Activated CD4-positive, alpha-beta T cell treated with anti-CD3 and anti-CD28 coated beads, Interleukin-10, Interleukin-2, amounts not matched to agents 100 ng/mL and 50 ng/mL, durations not matched to agents 16 hours and 8 hours (primary cell): ENCODE measurements around the gene UBA5.
A peak's percentile ranks its signal among the peaks of the same experiment; 100 is the strongest.

Experiments used
- DNase-seq: peaks from one replicate; pipeline ENCODE4 v3.0.0-alpha.2; 2020

The UBA5 gene

GRCh38 chr3:132654721-132655120 is 5.4 kb upstream of the UBA5 start:
- no peak for DNase-seq

- no peak for DNase-seq
These were observed 4.7 kb upstream of the UBA5 start for GRCh38 chr3:132655471-132655870.

- DNase-seq, result no peak
These were observed 2.0 kb upstream of the UBA5 start for GRCh38 chr3:132657869-132658747.

GRCh38 chr3:132659000-132659364 is 1.1 kb upstream of the UBA5 start:
- no peak for DNase-seq

- peak; percentile 50 for DNase-seq
These were observed 621 bp upstream of the UBA5 start, which contains the start of gene ACAD11 for GRCh38 chr3:132659365-132660051. TSS of gene ACAD11 (minus strand) at chr3:132659809. CDS start at chr3:132659751, 58 bp downstream.

- no peak for DNase-seq
These were observed 612 bp downstream of the UBA5 start for GRCh38 chr3:132660811-132661070.

- peak; percentile 5 for DNase-seq
These were observed 972 bp downstream of the UBA5 start for GRCh38 chr3:132661101-132661500.

GRCh38 chr3:132662212-132662611 is 2.1 kb downstream of the UBA5 start:
- DNase-seq, result no peak

- DNase-seq, result no peak
These were observed 5.2 kb downstream of the UBA5 start for GRCh38 chr3:132665230-132665745.

- DNase-seq, result no peak
These were observed 9.2 kb downstream of the UBA5 start for GRCh38 chr3:132669256-132669777.

GRCh38 chr3:132675408-132675807 is 15.3 kb downstream of the UBA5 start:
- DNase-seq, result no peak

- no peak for DNase-seq
These were observed 19.8 kb downstream of the UBA5 start for GRCh38 chr3:132679911-132680310.

GRCh38 chr3:132681421-132681820 is 21.3 kb downstream of the UBA5 start:
- DNase-seq, result no peak

GRCh38 chr3:132682201-132682600 is 22.1 kb downstream of the UBA5 start:
- no peak for DNase-seq

- DNase-seq, result no peak
These were observed 29.9 kb downstream of the UBA5 start for GRCh38 chr3:132690040-132690439.

GRCh38 chr3:132694991-132695390 is 34.9 kb downstream of the UBA5 start:
- no peak for DNase-seq

- no peak for DNase-seq
These were observed 35.3 kb downstream of the UBA5 start for GRCh38 chr3:132695422-132695821.

GRCh38 chr3:132703733-132704132 is 43.6 kb downstream of the UBA5 start:
- no peak for DNase-seq

GRCh38 chr3:132709761-132710160 is 49.6 kb downstream of the UBA5 start:
- DNase-seq, result no peak

GRCh38 chr3:132710311-132710710 is 50.2 kb downstream of the UBA5 start:
- no peak for DNase-seq

- no peak for DNase-seq
These were observed 54.0 kb downstream of the UBA5 start for GRCh38 chr3:132713977-132714727.

- no peak for DNase-seq
These were observed 56.2 kb downstream of the UBA5 start for GRCh38 chr3:132716372-132716771.

GRCh38 chr3:132720228-132720627 is 60.1 kb downstream of the UBA5 start:
- DNase-seq, result no peak
